HG02973 (cell line): ENCODE measurements around the gene AXDND1.

Experiments
- ATAC-seq: cut with Tn5 transposase; IDR thresholded peaks from one replicate; pipeline ENCODE4 v1.9.1; 2021; ENCODE audit warnings: moderate library complexity; ENCODE audit not compliant: unreplicated experiment

Gene AXDND1

GRCh38 chr1:179550746-179551682 lies 185.2 kb downstream of the AXDND1 start:
- no peak for ATAC-seq

- no peak for ATAC-seq
Observed at GRCh38 chr1:179554427-179554826, 188.7 kb downstream of the AXDND1 start.

GRCh38 chr1:179558078-179558477 lies 192.3 kb downstream of the AXDND1 start:
- no peak for ATAC-seq

GRCh38 chr1:179575497-179576314 lies 209.9 kb downstream of the AXDND1 start, which contains the start of gene NPHS2:
Gene NPHS2, minus strand, starts transcription at chr1:179575948. Its CDS starts 84 bp downstream, at chr1:179575864.
- no peak for ATAC-seq

- no peak for ATAC-seq
Observed at GRCh38 chr1:179576509-179576908, 210.7 kb downstream of the AXDND1 start.

GRCh38 chr1:179583771-179584320 lies 218.1 kb downstream of the AXDND1 start:
- ATAC-seq: no peak

- ATAC-seq: no peak
Observed at GRCh38 chr1:179586107-179586823, 220.5 kb downstream of the AXDND1 start.

GRCh38 chr1:179587336-179587735 lies 221.6 kb downstream of the AXDND1 start:
- ATAC-seq: no peak

- ATAC-seq: no peak
Observed at GRCh38 chr1:179588425-179589024, 222.8 kb downstream of the AXDND1 start.

- no peak for ATAC-seq
Observed at GRCh38 chr1:179589509-179589908, 223.7 kb downstream of the AXDND1 start.

GRCh38 chr1:179590671-179591070 lies 224.9 kb downstream of the AXDND1 start:
- ATAC-seq: no peak

- no peak for ATAC-seq
Observed at GRCh38 chr1:179591253-179591591, 225.5 kb downstream of the AXDND1 start.

- no peak for ATAC-seq
Observed at GRCh38 chr1:179591592-179592580, 226.1 kb downstream of the AXDND1 start, which contains the start of gene TDRD5. Gene TDRD5, plus strand, starts transcription at chr1:179591832. Its CDS starts 784 bp downstream, at chr1:179592616.

GRCh38 chr1:179598631-179599030 lies 232.9 kb downstream of the AXDND1 start:
- no peak for ATAC-seq

- no peak for ATAC-seq
Observed at GRCh38 chr1:179599623-179600249, 234.0 kb downstream of the AXDND1 start.

- no peak for ATAC-seq
Observed at GRCh38 chr1:179601093-179601492, 235.3 kb downstream of the AXDND1 start.
